ENCODE measurements around the gene TBRG4. TPM values are rescaled to one million over a fixed set of nuclear protein-coding genes. Genes with fewer than 3 reads are reported as not detected.

Gene TBRG4
- total RNA-seq, 4 donors from 2014 or later: 83.4 to 140 (median 105) TPM

GRCh38 chr7:45082831-45083331 is 28.6 kb downstream of the TBRG4 start:
- H3K4me1 ChIP-seq: no peaks in the 10 kb centered on the region
- intact Hi-C loops (cut with DNase I; ENCODE audit: low total_unique reads): no loop called here
- TF ChIP-seq EP300 (IDR thresholded peaks at IDR 0.05; ENCODE audit: low read depth) (no peak), POLR2AphosphoS5 (IDR thresholded peaks at IDR 0.05) (no peak), POLR2A (IDR thresholded peaks at IDR 0.05) (no peak)
- TF ChIP-seq, protein P1, sequence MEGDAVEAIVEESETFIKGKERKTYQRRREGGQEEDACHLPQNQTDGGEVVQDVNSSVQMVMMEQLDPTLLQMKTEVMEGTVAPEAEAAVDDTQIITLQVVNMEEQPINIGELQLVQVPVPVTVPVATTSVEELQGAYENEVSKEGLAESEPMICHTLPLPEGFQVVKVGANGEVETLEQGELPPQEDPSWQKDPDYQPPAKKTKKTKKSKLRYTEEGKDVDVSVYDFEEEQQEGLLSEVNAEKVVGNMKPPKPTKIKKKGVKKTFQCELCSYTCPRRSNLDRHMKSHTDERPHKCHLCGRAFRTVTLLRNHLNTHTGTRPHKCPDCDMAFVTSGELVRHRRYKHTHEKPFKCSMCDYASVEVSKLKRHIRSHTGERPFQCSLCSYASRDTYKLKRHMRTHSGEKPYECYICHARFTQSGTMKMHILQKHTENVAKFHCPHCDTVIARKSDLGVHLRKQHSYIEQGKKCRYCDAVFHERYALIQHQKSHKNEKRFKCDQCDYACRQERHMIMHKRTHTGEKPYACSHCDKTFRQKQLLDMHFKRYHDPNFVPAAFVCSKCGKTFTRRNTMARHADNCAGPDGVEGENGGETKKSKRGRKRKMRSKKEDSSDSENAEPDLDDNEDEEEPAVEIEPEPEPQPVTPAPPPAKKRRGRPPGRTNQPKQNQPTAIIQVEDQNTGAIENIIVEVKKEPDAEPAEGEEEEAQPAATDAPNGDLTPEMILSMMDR (IDR thresholded peaks at IDR 0.05): no peak
- H3K27ac ChIP-seq: no peak overlapping the region
- no peaks in the 10 kb centered on the region for H3K27me3 ChIP-seq
- in situ Hi-C loops (cut with MboI; ENCODE audit: low pct_ligation_motif_present in 1 of 4, low pct_unique_long_range_greater_than_20kb in 1 of 4, low sequenced_read_pairs in 3 of 4): no loop called here
- no peak overlapping the region for H3K4me3 ChIP-seq
- WGBS, 2 donors (ENCODE audit: low coverage in 1 of 2): 80% methylated on average over 1 to 10 of the region's 10 CpGs
- H3K9me3 ChIP-seq: no peaks in the 10 kb centered on the region
- no peak for DNase-seq
- H3K36me3 ChIP-seq: no peaks in the 10 kb centered on the region

- H3K27me3 ChIP-seq: no peaks in the 10 kb centered on the region
- in situ Hi-C loops (cut with MboI; ENCODE audit: low pct_ligation_motif_present in 1 of 4, low pct_unique_long_range_greater_than_20kb in 1 of 4, low sequenced_read_pairs in 3 of 4): no loop called here
- H3K27ac ChIP-seq: no peak overlapping the region
- WGBS, 2 donors (ENCODE audit: low coverage in 1 of 2): 83% methylated on average over 15 of the region's 18 CpGs; no CpG with 5 or more reads in 1 of the 2 donors
- intact Hi-C loops (cut with DNase I; ENCODE audit: low total_unique reads): no loop called here
- no peaks in the 10 kb centered on the region for H3K4me1 ChIP-seq
- DNase-seq: no peak
- H3K4me3 ChIP-seq: no peak overlapping the region
- H3K36me3 ChIP-seq: no peaks in the 10 kb centered on the region
- TF ChIP-seq POLR2A (IDR thresholded peaks at IDR 0.05): no peak
- TF ChIP-seq POLR2AphosphoS5 (IDR thresholded peaks at IDR 0.05): no peak
- TF ChIP-seq, protein P1 (IDR thresholded peaks at IDR 0.05): no peak
- no peak for TF ChIP-seq EP300 (IDR thresholded peaks at IDR 0.05; ENCODE audit: low read depth)
- no peaks in the 10 kb centered on the region for H3K9me3 ChIP-seq
Observed at GRCh38 chr7:45082031-45082830, 29.3 kb downstream of the TBRG4 start.

GRCh38 chr7:45081670-45081974 is 29.9 kb downstream of the TBRG4 start:
- H3K27ac ChIP-seq: no peak overlapping the region
- no peaks in the 10 kb centered on the region for H3K27me3 ChIP-seq
- TF ChIP-seq, protein P1 (IDR thresholded peaks at IDR 0.05): no peak
- TF ChIP-seq EP300 (IDR thresholded peaks at IDR 0.05; ENCODE audit: low read depth): no peak
- no peak for DNase-seq
- in situ Hi-C loops (cut with MboI; ENCODE audit: low pct_ligation_motif_present in 1 of 4, low pct_unique_long_range_greater_than_20kb in 1 of 4, low sequenced_read_pairs in 3 of 4): no loop called here
- no peaks in the 10 kb centered on the region for H3K4me1 ChIP-seq
- H3K9me3 ChIP-seq: no peaks in the 10 kb centered on the region
- intact Hi-C loops (cut with DNase I; ENCODE audit: low total_unique reads): no loop called here
- no peaks in the 10 kb centered on the region for H3K36me3 ChIP-seq
- H3K4me3 ChIP-seq: no peak overlapping the region
- WGBS, 2 donors (ENCODE audit: low coverage in 1 of 2): 92 to 100% methylated on average over 1 to 9 of the region's 9 CpGs

GRCh38 chr7:45080958-45081669 is 30.4 kb downstream of the TBRG4 start:
- no peak for DNase-seq
- Histone ChIP-seq H3K4me1 (no peaks in the 10 kb centered on the region), H3K9me3 (no peaks in the 10 kb centered on the region), H3K27ac (no peak overlapping the region), H3K36me3 (peaks cover 0 to 4% (median 1%) of the 10 kb centered on the region in 4 donors), H3K27me3 (no peaks in the 10 kb centered on the region), H3K4me3 (no peak overlapping the region)
- TF ChIP-seq POLR2AphosphoS5 (IDR thresholded peaks at IDR 0.05): no peak
- no peak for TF ChIP-seq EP300 (IDR thresholded peaks at IDR 0.05; ENCODE audit: low read depth)
- TF ChIP-seq POLR2A (IDR thresholded peaks at IDR 0.05): no peak
- TF ChIP-seq, protein P1 (IDR thresholded peaks at IDR 0.05): no peak
- 86% methylated on average over 11 of the region's 14 CpGs; no CpG with 5 or more reads in 1 of the 2 donors for WGBS, 2 donors (ENCODE audit: low coverage in 1 of 2)
- in situ Hi-C loops (cut with MboI; ENCODE audit: low pct_ligation_motif_present in 1 of 4, low pct_unique_long_range_greater_than_20kb in 1 of 4, low sequenced_read_pairs in 3 of 4): no loop called here
- intact Hi-C loops (cut with DNase I; ENCODE audit: low total_unique reads): no loop called here
